IMR-90 (cell line): ENCODE measurements around the gene OR10AD1.

Experiments
- BHLHE40 ChIP-seq: fragments of 150-350 bp; IDR thresholded peaks from 2 replicates; pipeline ENCODE4 v1.6.1; 2016; ENCODE audit warnings: mild to moderate bottlenecking, low read depth, low read length
- CHD1 ChIP-seq: IDR thresholded peaks from 2 replicates; pipeline ENCODE4 v1.6.1; 2012; ENCODE audit warnings: low read depth, low read length, improper control_type of control experiment
- MXI1 ChIP-seq: IDR thresholded peaks from 2 replicates; pipeline ENCODE4 v1.6.1; 2012; ENCODE audit warnings: low read depth, mild to moderate bottlenecking, low read length, moderate library complexity, borderline replicate concordance
- POLR2A ChIP-seq: IDR thresholded peaks from 2 replicates; pipeline ENCODE4 v1.6.1; 2012; ENCODE audit warnings: mild to moderate bottlenecking, low read depth, low read length
- RAD21 ChIP-seq: IDR thresholded peaks from 2 replicates; pipeline ENCODE4 v1.6.1; 2012; ENCODE audit warnings: low read length, improper control_type of control experiment
- RCOR1 ChIP-seq: IDR thresholded peaks from 2 replicates; pipeline ENCODE4 v1.6.1; 2012; ENCODE audit warnings: mild to moderate bottlenecking, low read length, improper control_type of control experiment; ENCODE audit not compliant: insufficient replicate concordance
- RFX5 ChIP-seq: IDR thresholded peaks from 2 replicates; pipeline ENCODE4 v1.8.0; 2012; ENCODE audit warnings: low read depth, mild to moderate bottlenecking, low read length, moderate library complexity
- SMC3 ChIP-seq: fragments of 150-350 bp; IDR thresholded peaks from 2 replicates; pipeline ENCODE4 v1.6.1; 2016; ENCODE audit warnings: low read depth, mild to moderate bottlenecking, antibody characterized with exemption, low read length, moderate library complexity
- TF ChIP-seq, protein P1 (sequence below): conservative IDR thresholded peaks from 2 replicates; pipeline ENCODE4 v1.5.1; 2012; ENCODE audit warnings: mild to moderate bottlenecking, low read depth, low read length, improper control_type of control experiment
- TF ChIP-seq, protein P2 (sequence below): fragments of 150-350 bp; IDR thresholded peaks from 2 replicates; pipeline ENCODE4 v1.6.1; 2016; ENCODE audit warnings: low read depth, mild to moderate bottlenecking, low read length, moderate library complexity, borderline replicate concordance

DNA sequence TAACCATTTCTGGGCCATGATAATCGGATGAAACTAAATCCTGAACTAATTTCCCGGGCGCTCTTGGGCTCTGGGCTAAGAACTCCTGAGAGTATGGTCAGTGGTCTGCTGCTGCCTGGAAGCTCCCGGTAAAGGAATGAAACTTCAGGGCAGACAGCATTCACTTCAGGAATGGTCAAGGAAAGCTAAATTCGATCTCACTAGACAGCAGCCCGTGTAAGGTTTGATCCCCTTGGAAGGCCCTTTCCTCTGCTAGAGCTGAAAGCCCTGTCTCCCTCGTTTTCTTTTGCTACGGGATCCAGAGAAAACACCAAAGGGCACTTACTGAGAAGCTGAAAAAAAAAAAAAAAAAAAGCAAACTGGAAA is 46.5 kb downstream of the OR10AD1 start:
- no peak for TF ChIP-seq POLR2A
- TF ChIP-seq, protein P1, sequence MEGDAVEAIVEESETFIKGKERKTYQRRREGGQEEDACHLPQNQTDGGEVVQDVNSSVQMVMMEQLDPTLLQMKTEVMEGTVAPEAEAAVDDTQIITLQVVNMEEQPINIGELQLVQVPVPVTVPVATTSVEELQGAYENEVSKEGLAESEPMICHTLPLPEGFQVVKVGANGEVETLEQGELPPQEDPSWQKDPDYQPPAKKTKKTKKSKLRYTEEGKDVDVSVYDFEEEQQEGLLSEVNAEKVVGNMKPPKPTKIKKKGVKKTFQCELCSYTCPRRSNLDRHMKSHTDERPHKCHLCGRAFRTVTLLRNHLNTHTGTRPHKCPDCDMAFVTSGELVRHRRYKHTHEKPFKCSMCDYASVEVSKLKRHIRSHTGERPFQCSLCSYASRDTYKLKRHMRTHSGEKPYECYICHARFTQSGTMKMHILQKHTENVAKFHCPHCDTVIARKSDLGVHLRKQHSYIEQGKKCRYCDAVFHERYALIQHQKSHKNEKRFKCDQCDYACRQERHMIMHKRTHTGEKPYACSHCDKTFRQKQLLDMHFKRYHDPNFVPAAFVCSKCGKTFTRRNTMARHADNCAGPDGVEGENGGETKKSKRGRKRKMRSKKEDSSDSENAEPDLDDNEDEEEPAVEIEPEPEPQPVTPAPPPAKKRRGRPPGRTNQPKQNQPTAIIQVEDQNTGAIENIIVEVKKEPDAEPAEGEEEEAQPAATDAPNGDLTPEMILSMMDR = no peak
- TF ChIP-seq CHD1 = no peak
- no peak for TF ChIP-seq SMC3
- TF ChIP-seq RFX5 = no peak
- TF ChIP-seq, protein P2, sequence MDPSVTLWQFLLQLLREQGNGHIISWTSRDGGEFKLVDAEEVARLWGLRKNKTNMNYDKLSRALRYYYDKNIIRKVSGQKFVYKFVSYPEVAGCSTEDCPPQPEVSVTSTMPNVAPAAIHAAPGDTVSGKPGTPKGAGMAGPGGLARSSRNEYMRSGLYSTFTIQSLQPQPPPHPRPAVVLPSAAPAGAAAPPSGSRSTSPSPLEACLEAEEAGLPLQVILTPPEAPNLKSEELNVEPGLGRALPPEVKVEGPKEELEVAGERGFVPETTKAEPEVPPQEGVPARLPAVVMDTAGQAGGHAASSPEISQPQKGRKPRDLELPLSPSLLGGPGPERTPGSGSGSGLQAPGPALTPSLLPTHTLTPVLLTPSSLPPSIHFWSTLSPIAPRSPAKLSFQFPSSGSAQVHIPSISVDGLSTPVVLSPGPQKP = no peak
- no peak for TF ChIP-seq BHLHE40
- TF ChIP-seq RAD21 = no peak
- TF ChIP-seq RCOR1 = no peak
- TF ChIP-seq MXI1 = no peak
